ENCODE measurements around the gene PRDX5. TPM values are rescaled to one million over a fixed set of nuclear protein-coding genes. Genes with fewer than 3 reads are reported as not detected.

PRDX5 gene
- total and polyA plus RNA-seq, 10 of the 15 experiments (the other 5 are each of a cell fraction or from before 2014, with no cell fraction given) = 95.7 to 406 (median 240) TPM

DNA sequence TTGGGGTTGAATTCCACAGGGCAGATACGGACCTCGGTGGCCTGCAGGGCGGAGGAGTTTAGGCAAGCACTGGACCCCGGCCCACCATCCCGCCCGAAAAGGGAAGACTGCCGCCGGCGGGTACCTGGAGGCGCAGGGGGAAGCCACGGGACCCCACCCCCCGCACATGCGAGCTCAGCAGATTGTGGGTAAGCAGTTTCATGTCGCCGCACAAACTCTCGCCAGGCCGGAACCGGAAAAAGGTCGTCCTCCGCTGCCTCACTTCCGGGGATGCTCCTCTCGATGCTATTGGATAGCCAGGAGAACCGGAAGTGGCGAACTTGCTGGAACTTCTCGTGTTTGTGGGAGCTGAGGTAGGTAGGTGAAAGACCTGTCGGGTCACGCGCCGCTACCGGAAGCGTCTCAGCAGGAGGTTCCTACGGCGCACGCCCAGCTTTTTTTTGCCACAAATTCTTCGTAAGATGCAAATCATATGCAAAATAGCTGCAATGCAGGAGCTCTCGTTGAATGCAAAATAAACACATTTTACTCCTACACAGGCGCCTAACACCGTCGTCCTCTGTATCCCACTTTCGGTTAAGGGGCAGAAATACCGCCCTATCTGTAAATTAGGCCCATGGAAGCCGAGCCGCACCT lies 478 bp upstream of the PRDX5 start, which contains the start of gene TRMT112 (continued):
- TF ChIP-seq, protein P1, sequence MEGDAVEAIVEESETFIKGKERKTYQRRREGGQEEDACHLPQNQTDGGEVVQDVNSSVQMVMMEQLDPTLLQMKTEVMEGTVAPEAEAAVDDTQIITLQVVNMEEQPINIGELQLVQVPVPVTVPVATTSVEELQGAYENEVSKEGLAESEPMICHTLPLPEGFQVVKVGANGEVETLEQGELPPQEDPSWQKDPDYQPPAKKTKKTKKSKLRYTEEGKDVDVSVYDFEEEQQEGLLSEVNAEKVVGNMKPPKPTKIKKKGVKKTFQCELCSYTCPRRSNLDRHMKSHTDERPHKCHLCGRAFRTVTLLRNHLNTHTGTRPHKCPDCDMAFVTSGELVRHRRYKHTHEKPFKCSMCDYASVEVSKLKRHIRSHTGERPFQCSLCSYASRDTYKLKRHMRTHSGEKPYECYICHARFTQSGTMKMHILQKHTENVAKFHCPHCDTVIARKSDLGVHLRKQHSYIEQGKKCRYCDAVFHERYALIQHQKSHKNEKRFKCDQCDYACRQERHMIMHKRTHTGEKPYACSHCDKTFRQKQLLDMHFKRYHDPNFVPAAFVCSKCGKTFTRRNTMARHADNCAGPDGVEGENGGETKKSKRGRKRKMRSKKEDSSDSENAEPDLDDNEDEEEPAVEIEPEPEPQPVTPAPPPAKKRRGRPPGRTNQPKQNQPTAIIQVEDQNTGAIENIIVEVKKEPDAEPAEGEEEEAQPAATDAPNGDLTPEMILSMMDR (IDR thresholded peaks at IDR 0.05 in 2 of 3, conservative IDR thresholded peaks at IDR 0.05 in 1 of 3; ENCODE audit: control insufficient read depth in 2 of 3, extremely low read depth in 1 of 3, insufficient read depth in 1 of 3, low read depth in 3 of 3, low read length in 3 of 3) = no peak
- 0 out of 2 replicates have a peak, but pooled peaks have one; percentile 3 for TF ChIP-seq MEF2A (IDR thresholded peaks at IDR 0.05; ENCODE audit: insufficient read depth, low read depth, low read length)
- TF ChIP-seq NFIC (IDR thresholded peaks at IDR 0.05; ENCODE audit: low read depth, low read length) = peak; percentile 64; the same call in 1 of the 2 replicates
- no peak; a peak in 1 of 4 replicates for TF ChIP-seq EP300 (IDR thresholded peaks at IDR 0.05; ENCODE audit: borderline replicate concordance in 1 of 2, control insufficient read depth in 1 of 2, low read depth in 2 of 2, low read length in 2 of 2)
- TF ChIP-seq JUNB (IDR thresholded peaks at IDR 0.05) = no peak
- TF ChIP-seq CREM (IDR thresholded peaks at IDR 0.05; ENCODE audit: low read depth) = peak; percentile 88
- TF ChIP-seq ZNF207 (IDR thresholded peaks at IDR 0.05; ENCODE audit: borderline replicate concordance) = no peak
- TF ChIP-seq, protein P2, sequence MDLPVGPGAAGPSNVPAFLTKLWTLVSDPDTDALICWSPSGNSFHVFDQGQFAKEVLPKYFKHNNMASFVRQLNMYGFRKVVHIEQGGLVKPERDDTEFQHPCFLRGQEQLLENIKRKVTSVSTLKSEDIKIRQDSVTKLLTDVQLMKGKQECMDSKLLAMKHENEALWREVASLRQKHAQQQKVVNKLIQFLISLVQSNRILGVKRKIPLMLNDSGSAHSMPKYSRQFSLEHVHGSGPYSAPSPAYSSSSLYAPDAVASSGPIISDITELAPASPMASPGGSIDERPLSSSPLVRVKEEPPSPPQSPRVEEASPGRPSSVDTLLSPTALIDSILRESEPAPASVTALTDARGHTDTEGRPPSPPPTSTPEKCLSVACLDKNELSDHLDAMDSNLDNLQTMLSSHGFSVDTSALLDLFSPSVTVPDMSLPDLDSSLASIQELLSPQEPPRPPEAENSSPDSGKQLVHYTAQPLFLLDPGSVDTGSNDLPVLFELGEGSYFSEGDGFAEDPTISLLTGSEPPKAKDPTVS (IDR thresholded peaks at IDR 0.05; ENCODE audit: low read depth, low read length) = peak; percentile 57; the same call in 1 of the 2 replicates
- TF ChIP-seq KDM1A (IDR thresholded peaks at IDR 0.05; ENCODE audit: borderline replicate concordance) = no peak
- TF ChIP-seq SRF (IDR thresholded peaks at IDR 0.05; ENCODE audit: low read depth in 2 of 2, low read length in 2 of 2) = no peak
- peak; percentile 40; the same call in 1 of the 2 replicates for TF ChIP-seq FOXM1 (IDR thresholded peaks at IDR 0.05; ENCODE audit: low read depth, low read length)
- no peak for TF ChIP-seq JUND (IDR thresholded peaks at IDR 0.05; ENCODE audit: low read depth, low read length)
- TF ChIP-seq SREBF1 (IDR thresholded peaks at IDR 0.05; ENCODE audit: low read length) = no peak
- peak; percentile 18; the same call in 1 of the 2 replicates for TF ChIP-seq HDGF (IDR thresholded peaks at IDR 0.05)
- TF ChIP-seq, protein P3, sequence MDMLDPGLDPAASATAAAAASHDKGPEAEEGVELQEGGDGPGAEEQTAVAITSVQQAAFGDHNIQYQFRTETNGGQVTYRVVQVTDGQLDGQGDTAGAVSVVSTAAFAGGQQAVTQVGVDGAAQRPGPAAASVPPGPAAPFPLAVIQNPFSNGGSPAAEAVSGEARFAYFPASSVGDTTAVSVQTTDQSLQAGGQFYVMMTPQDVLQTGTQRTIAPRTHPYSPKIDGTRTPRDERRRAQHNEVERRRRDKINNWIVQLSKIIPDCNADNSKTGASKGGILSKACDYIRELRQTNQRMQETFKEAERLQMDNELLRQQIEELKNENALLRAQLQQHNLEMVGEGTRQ (IDR thresholded peaks at IDR 0.05; ENCODE audit: borderline replicate concordance, low read depth, low read length) = peak; percentile 73
- TF ChIP-seq, protein P4, sequence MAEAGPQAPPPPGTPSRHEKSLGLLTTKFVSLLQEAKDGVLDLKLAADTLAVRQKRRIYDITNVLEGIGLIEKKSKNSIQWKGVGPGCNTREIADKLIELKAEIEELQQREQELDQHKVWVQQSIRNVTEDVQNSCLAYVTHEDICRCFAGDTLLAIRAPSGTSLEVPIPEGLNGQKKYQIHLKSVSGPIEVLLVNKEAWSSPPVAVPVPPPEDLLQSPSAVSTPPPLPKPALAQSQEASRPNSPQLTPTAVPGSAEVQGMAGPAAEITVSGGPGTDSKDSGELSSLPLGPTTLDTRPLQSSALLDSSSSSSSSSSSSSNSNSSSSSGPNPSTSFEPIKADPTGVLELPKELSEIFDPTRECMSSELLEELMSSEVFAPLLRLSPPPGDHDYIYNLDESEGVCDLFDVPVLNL (IDR thresholded peaks at IDR 0.05; ENCODE audit: low read depth, low read length) = no peak
- TF ChIP-seq, protein P5, sequence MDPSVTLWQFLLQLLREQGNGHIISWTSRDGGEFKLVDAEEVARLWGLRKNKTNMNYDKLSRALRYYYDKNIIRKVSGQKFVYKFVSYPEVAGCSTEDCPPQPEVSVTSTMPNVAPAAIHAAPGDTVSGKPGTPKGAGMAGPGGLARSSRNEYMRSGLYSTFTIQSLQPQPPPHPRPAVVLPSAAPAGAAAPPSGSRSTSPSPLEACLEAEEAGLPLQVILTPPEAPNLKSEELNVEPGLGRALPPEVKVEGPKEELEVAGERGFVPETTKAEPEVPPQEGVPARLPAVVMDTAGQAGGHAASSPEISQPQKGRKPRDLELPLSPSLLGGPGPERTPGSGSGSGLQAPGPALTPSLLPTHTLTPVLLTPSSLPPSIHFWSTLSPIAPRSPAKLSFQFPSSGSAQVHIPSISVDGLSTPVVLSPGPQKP (IDR thresholded peaks at IDR 0.05; ENCODE audit: low read depth, low read length) = peak; percentile 93
- TF ChIP-seq, protein P6, sequence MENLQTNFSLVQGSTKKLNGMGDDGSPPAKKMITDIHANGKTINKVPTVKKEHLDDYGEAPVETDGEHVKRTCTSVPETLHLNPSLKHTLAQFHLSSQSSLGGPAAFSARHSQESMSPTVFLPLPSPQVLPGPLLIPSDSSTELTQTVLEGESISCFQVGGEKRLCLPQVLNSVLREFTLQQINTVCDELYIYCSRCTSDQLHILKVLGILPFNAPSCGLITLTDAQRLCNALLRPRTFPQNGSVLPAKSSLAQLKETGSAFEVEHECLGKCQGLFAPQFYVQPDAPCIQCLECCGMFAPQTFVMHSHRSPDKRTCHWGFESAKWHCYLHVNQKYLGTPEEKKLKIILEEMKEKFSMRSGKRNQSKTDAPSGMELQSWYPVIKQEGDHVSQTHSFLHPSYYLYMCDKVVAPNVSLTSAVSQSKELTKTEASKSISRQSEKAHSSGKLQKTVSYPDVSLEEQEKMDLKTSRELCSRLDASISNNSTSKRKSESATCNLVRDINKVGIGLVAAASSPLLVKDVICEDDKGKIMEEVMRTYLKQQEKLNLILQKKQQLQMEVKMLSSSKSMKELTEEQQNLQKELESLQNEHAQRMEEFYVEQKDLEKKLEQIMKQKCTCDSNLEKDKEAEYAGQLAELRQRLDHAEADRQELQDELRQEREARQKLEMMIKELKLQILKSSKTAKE (IDR thresholded peaks at IDR 0.05; ENCODE audit: low read depth, poor library complexity, severe bottlenecking) = peak; percentile 92
- peak; percentile 98 for TF ChIP-seq POU2F2 (IDR thresholded peaks at IDR 0.05; ENCODE audit: borderline replicate concordance, low read depth, low read length)
- TF ChIP-seq TAF1 (IDR thresholded peaks at IDR 0.05; ENCODE audit: borderline replicate concordance, low read depth, low read length) = peak; percentile 83

Measured in GM12878 (cell line).